Transverse colon (tissue), 4 donors: ENCODE results near the gene NCOA5. TPM values are rescaled to one million over a fixed set of nuclear protein-coding genes. Genes with fewer than 3 reads are reported as not detected.

Experiments used
- DNase-seq: peaks from one replicate; pipeline ENCODE4 v3.0.0-alpha.2; 2019
- H3K27ac ChIP-seq, 4 donors: fragments of 200-600 bp; sonication (generic); 2 replicates each; pipeline ENCODE4 v1.5.1; 2016 to 2018; ENCODE audit warnings: inconsistent platforms in 4 of 4
- H3K27me3 ChIP-seq: fragments of 200-600 bp; sonication (generic); 2 replicates; pipeline ENCODE4 v1.5.1; 2017; ENCODE audit warnings: inconsistent platforms
- H3K36me3 ChIP-seq, 4 donors: fragments of 200-600 bp; sonication (generic); 2 replicates each; pipeline ENCODE4 v1.5.1; 2017 to 2019; ENCODE audit warnings: inconsistent platforms in 4 of 4
- H3K4me1 ChIP-seq, 4 donors: fragments of 200-600 bp; sonication (generic); 2 replicates each; pipeline ENCODE4 v1.5.1; 2017 to 2020; ENCODE audit warnings: inconsistent platforms in 4 of 4
- H3K4me3 ChIP-seq, 4 donors: fragments of 200-600 bp; sonication (generic); 1 replicate in 1 of 4; 2 replicates in 3 of 4; pipeline versions ENCODE4 v1.5.1 to v1.6.1; 2017 to 2019; ENCODE audit warnings: inconsistent platforms in 4 of 4
- H3K9me3 ChIP-seq, 2 donors: fragments of 200-600 bp; sonication (generic); 2 replicates each; pipeline ENCODE4 v1.5.1; 2017 to 2019; ENCODE audit warnings: inconsistent platforms in 2 of 2
- CTCF ChIP-seq, 5 experiments: fragments of 200-600 bp in 3 of 5; fragments of 450-650 bp in 2 of 5; sonication (generic) in 3 of 5; IDR thresholded peaks; 1 replicate in 2 of 5; 2 replicates in 3 of 5; pipeline ENCODE4 v1.5.1; 2016 to 2017; ENCODE audit warnings: antibody characterized with exemption in 5 of 5, inconsistent platforms in 3 of 5, mild to moderate bottlenecking in 2 of 5, moderate library complexity in 1 of 5
- EP300 ChIP-seq: sonication (generic); formaldehyde crosslinking; IDR thresholded peaks from one replicate; pipeline ENCODE4 v1.6.1; 2017; ENCODE audit warnings: antibody characterized with exemption, low read depth
- POLR2A ChIP-seq: fragments of 450-650 bp; IDR thresholded peaks from one replicate; pipeline ENCODE4 v1.6.1; 2016; ENCODE audit warnings: antibody characterized with exemption, mild to moderate bottlenecking, moderate library complexity
- POLR2AphosphoS5 ChIP-seq, 3 donors: sonication (generic); formaldehyde crosslinking; IDR thresholded peaks; one replicate each; pipeline ENCODE4 v1.6.1; 2016; ENCODE audit warnings: antibody characterized with exemption in 3 of 3
- WGBS, 2 donors: methylation state at CpG; one replicate each; pipeline ENCODE4 v1.1.5; 2018; ENCODE audit warnings: low coverage in 1 of 2; 5-methylcytosine and 5-hydroxymethylcytosine counted together
- in situ Hi-C, 4 donors: fragments of 200-750 bp; cut with MboI; loops; one replicate each; pipeline versions ENCODE4 v1.15.0 to v1.15.1; 2017; ENCODE audit warnings: low sequenced_read_pairs in 3 of 4, low pct_ligation_motif_present in 1 of 4, low pct_unique_long_range_greater_than_20kb in 1 of 4
- intact Hi-C: fragments of 100-400 bp; cut with DNase I; formaldehyde crosslinking; loops from one replicate; pipeline ENCODE4 v1.15.1; 2023; ENCODE audit warnings: low total_unique reads
- total RNA-seq, 4 donors: library from RNA; depleted of rRNA; stranded (reverse); fragments of >200 nt; gene quantifications; one replicate each; pipeline ENCODE4 v1.1.0, GENCODE V29; 2016

Gene NCOA5
- total RNA-seq, 4 donors from 2014 or later: 18.3 to 97.3 (median 27.3) TPM

DNA sequence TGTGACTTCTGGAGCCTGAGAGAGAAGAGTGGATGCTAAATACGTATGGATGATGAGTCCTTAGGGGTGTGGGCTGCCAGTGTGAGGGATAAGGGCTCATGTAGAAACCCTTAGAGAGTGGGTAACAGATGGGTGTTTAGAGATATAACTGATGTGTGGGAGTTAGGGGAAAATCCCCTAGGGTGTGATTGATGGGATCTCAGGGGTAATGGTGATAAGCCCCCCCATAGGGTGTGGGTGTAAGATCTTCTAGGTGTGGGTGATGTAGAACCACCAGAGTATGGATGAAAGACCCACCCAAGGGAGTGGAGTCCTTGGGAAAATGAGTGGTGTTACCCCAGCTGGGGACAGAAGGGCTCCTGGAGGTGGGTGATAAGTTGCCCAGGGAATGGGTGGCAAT is 34.5 kb downstream of the NCOA5 start:
- Histone ChIP-seq H3K36me3 (no peaks in the 10 kb centered on the region), H3K4me3 (no peak overlapping the region), H3K9me3 (no peaks in the 10 kb centered on the region), H3K4me1 (peaks cover 4 to 28% (median 14%) of the 10 kb centered on the region in 4 donors), H3K27ac (no peak overlapping the region), H3K27me3 (peaks cover 25% of the 10 kb centered on the region)
- in situ Hi-C loops: no loop called here
- no peak for DNase-seq
- TF ChIP-seq CTCF (IDR thresholded peaks at IDR 0.05): no peak
- TF ChIP-seq POLR2AphosphoS5 (IDR thresholded peaks at IDR 0.05): no peak
- TF ChIP-seq POLR2A: no peak
- TF ChIP-seq EP300: no peak
- intact Hi-C loops: no loop called here
- WGBS, 2 donors: 42 to 50% methylated on average over 1 of the region's 1 CpG

GRCh38 chr20:46054606-46055005 is 35.2 kb downstream of the NCOA5 start:
- H3K4me1 ChIP-seq: peaks cover 4 to 22% (median 14%) of the 10 kb centered on the region in 4 donors
- H3K27ac ChIP-seq: no peak overlapping the region
- H3K4me3 ChIP-seq: no peak overlapping the region
- no peaks in the 10 kb centered on the region for H3K9me3 ChIP-seq
- no peak for DNase-seq
- no peaks in the 10 kb centered on the region for H3K36me3 ChIP-seq
- intact Hi-C loops: no loop called here
- peaks cover 25% of the 10 kb centered on the region for H3K27me3 ChIP-seq
- in situ Hi-C loops: no loop called here
- WGBS, 2 donors: 54% methylated on average over 6 of the region's 6 CpGs; no CpG with 5 or more reads in 1 of the 2 donors
- TF ChIP-seq EP300: no peak
- no peak for TF ChIP-seq POLR2AphosphoS5 (IDR thresholded peaks at IDR 0.05)
- TF ChIP-seq CTCF (IDR thresholded peaks at IDR 0.05): no peak
- no peak for TF ChIP-seq POLR2A

GRCh38 chr20:46053416-46053815 is 36.3 kb downstream of the NCOA5 start:
- DNase-seq: no peak
- intact Hi-C loops (no loop called here), in situ Hi-C loops (no loop called here)
- Histone ChIP-seq H3K9me3 (no peaks in the 10 kb centered on the region), H3K4me1 (peaks cover 4 to 14% (median 8%) of the 10 kb centered on the region in 4 donors), H3K36me3 (no peaks in the 10 kb centered on the region), H3K27ac (no peak overlapping the region), H3K27me3 (peaks cover 18% of the 10 kb centered on the region), H3K4me3 (no peak overlapping the region)
- TF ChIP-seq POLR2A (no peak), POLR2AphosphoS5 (IDR thresholded peaks at IDR 0.05) (no peak), CTCF (IDR thresholded peaks at IDR 0.05) (no peak), EP300 (no peak)
- 88 to 100% methylated on average over 6 to 8 of the region's 8 CpGs for WGBS, 2 donors

DNA sequence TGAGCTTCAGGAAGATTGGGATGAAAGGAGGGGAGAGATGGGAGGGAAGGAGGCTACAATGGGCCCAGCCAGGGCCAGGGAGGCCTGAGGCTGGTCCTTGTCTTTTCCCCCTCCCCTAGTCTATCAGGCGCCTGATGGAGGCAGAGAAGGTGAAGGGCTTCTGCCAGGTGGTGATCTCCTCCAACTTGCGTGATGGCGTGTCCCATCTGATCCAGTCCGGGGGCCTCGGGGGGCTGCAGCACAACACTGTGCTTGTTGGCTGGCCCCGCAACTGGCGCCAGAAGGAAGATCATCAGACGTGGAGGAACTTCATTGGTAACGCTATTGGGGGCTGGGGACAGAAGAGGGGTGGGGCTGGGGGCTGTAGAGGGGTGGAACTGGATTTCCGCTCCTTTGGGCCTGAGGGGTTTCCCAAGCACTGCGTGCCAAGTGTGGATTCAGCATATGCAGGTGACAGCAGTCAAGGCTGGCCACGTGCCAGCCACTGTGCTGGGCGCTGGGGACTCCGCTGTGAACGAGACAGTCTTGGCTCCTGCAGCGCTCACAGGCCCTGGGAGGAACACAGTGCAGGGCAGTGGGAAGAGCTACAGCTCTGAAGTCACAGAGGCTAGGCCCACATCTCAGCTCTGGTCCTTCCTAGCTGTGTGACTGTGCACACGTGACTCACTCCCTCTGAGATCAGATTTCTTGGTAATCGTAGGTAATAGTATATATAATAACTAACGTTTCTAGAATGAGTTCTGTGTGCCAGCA is 38.0 kb downstream of the NCOA5 start:
- no peak overlapping the region for H3K4me3 ChIP-seq
- H3K36me3 ChIP-seq: no peaks in the 10 kb centered on the region
- H3K9me3 ChIP-seq: no peaks in the 10 kb centered on the region
- intact Hi-C loops (no loop called here), in situ Hi-C loops (no loop called here)
- WGBS, 2 donors: 65 to 69% methylated on average over 4 to 19 of the region's 19 CpGs
- no peak for TF ChIP-seq EP300
- TF ChIP-seq POLR2AphosphoS5 (IDR thresholded peaks at IDR 0.05): no peak
- no peak for TF ChIP-seq CTCF (IDR thresholded peaks at IDR 0.05)
- no peak for TF ChIP-seq POLR2A
- no peak for DNase-seq
- no peak overlapping the region for H3K27ac ChIP-seq
- no peaks in the 10 kb centered on the region for H3K4me1 ChIP-seq
- peaks cover 6% of the 10 kb centered on the region for H3K27me3 ChIP-seq
